RWPE2 (cell line): ENCODE results near the gene NTN5.

ENCODE experiments used
- ATAC-seq: fragments of 200-7000 bp; cut with Tn5 transposase; 3 replicates; pipeline ENCODE4 v1.9.1; 2021; ENCODE audit warnings: low read depth
- DNase-seq: peaks from one replicate; pipeline ENCODE4 v3.0.0-alpha.2; 2020; ENCODE audit warnings: low spot score
- H3K27ac ChIP-seq: fragments of 450-650 bp; 2 replicates; pipeline ENCODE4 v1.5.1; 2017; ENCODE audit warnings: mild to moderate bottlenecking; ENCODE audit not compliant: poor library complexity, severe bottlenecking
- H3K27me3 ChIP-seq: fragments of 250-450 bp; sonication (Bioruptor Pico); 2 replicates; pipeline ENCODE4 v1.5.1; 2021; ENCODE audit warnings: mild to moderate bottlenecking, moderate library complexity; ENCODE audit not compliant: insufficient read depth, poor library complexity, severe bottlenecking
- H3K36me3 ChIP-seq: fragments of 250-450 bp; sonication (Bioruptor Pico); 2 replicates; pipeline ENCODE4 v1.5.1; 2020; ENCODE audit warnings: low read depth, mild to moderate bottlenecking, moderate library complexity
- H3K4me1 ChIP-seq: fragments of 250-450 bp; sonication (Bioruptor Pico); 2 replicates; pipeline ENCODE4 v1.5.1; 2021; ENCODE audit warnings: mild to moderate bottlenecking, moderate library complexity; ENCODE audit not compliant: insufficient read depth, poor library complexity, severe bottlenecking
- H3K4me3 ChIP-seq: fragments of 250-450 bp; sonication (Bioruptor Pico); 2 replicates; pipeline ENCODE4 v1.5.1; 2021; ENCODE audit warnings: mild to moderate bottlenecking, moderate library complexity; ENCODE audit not compliant: severe bottlenecking
- H3K9me3 ChIP-seq: fragments of 250-450 bp; sonication (Bioruptor Pico); 2 replicates; pipeline ENCODE4 v1.5.1; 2021; ENCODE audit warnings: mild to moderate bottlenecking, moderate library complexity; ENCODE audit not compliant: severe bottlenecking
- CTCF ChIP-seq: fragments of 450-650 bp; IDR thresholded peaks from one replicate; pipeline ENCODE4 v1.5.1; 2017; ENCODE audit warnings: mild to moderate bottlenecking, moderate library complexity; ENCODE audit not compliant: poor library complexity, severe bottlenecking

NTN5 gene

DNA sequence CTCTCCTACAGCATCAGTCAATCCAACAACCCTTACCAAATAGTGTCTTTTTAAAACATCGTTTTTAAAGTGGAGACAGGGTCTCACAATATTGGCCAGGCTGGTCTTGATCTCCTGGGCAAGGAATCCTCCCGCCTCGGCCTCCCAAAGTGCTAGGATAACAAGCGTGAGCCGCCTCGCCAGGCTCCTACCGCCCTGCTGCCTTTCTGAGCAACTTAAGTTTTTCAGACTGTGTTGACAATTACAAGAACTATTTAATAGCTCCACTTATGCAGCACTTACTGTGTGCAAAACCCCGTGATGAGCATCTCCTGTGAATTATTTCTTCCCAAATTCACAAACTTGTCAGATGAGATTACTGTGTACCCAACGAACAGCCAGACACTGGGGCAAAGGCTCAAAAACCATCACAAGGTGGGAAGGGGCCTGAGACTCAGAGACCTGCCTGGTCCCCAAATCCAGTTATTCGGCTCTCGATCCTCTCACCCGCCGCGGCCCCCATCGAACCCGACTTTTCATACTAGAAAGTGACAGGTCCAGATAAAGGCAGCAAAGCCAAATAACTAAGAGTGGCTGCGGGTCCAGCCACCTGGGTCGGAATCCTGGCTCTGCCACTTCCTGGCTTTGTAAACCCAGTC lies 54.4 kb downstream of the NTN5 start:
- Histone ChIP-seq H3K4me3 (peak overlapping the region; percentile 77), H3K27me3 (no peaks in the 10 kb centered on the region), H3K4me1 (peaks cover 28% of the 10 kb centered on the region), H3K27ac (peak overlapping the region; percentile 78), H3K9me3 (no peaks in the 10 kb centered on the region), H3K36me3 (peaks cover 40% of the 10 kb centered on the region)
- DNase-seq: no peak
- no peak for TF ChIP-seq CTCF
- no peak for ATAC-seq

GRCh38 chr19:48617146-48617937 lies 55.5 kb downstream of the NTN5 start:
- peak overlapping the region; percentile 77 for H3K4me3 ChIP-seq
- DNase-seq (no peak), ATAC-seq (no peak)
- H3K27ac ChIP-seq: peak overlapping the region; percentile 78
- H3K36me3 ChIP-seq: peaks cover 40% of the 10 kb centered on the region
- no peak for TF ChIP-seq CTCF
- H3K27me3 ChIP-seq: no peaks in the 10 kb centered on the region
- peaks cover 25% of the 10 kb centered on the region for H3K4me1 ChIP-seq
- H3K9me3 ChIP-seq: no peaks in the 10 kb centered on the region

DNA sequence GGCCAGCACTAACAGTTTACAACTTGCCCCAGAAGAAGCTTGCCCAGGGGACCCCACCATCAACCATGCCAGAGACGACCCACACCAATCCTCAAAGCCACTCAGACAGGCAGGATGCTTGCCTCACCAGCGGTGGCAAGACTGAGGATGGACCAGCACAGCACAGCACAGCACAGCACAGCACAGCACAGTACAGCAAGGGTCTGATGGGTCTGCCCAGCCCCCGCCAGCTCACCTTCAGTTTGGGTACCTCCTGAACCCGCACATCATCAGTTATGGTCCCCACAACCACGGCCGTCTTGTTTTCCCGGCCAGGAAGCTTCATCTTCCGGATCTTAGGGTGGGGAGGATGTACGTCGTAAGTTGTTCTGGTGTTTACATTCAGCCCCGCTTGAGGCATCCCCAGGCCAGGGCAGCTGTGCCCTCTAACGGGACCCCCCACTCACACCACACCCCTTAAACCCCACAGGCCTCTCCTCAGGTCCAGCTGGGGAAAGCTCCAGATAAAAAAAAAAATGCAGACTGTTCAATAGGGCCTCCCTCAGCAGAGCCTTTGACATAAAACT lies 56.2 kb downstream of the NTN5 start:
- no peak for DNase-seq
- Histone ChIP-seq H3K4me3 (no peak overlapping the region), H3K9me3 (no peaks in the 10 kb centered on the region), H3K36me3 (peaks cover 40% of the 10 kb centered on the region), H3K4me1 (peaks cover 25% of the 10 kb centered on the region), H3K27me3 (no peaks in the 10 kb centered on the region), H3K27ac (peak overlapping the region; percentile 78)
- TF ChIP-seq CTCF: no peak
- ATAC-seq: no peak

DNA sequence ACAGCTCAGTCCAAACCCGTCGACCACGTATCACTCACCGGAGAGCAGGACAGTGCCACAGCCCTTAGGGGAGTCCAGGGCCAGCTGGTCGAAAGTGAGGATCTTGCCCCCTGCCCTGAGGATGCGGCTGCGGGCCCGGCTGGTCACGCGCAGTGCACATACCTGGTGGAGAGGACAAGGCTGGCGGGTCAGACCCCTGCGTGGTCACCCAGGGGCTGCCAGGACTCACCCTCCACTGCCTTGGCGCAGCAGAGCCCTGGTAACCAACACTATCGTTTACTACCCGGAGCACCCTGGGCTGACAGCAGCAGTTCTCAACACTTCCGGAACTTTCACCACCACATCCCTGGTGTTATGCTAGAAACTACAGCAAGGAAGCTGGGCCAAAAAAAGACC lies 56.8 kb downstream of the NTN5 start:
- ATAC-seq (no peak), DNase-seq (no peak)
- Histone ChIP-seq H3K9me3 (no peaks in the 10 kb centered on the region), H3K27me3 (no peaks in the 10 kb centered on the region), H3K36me3 (peaks cover 36% of the 10 kb centered on the region), H3K27ac (peak overlapping the region; percentile 78), H3K4me1 (peaks cover 25% of the 10 kb centered on the region), H3K4me3 (no peak overlapping the region)
- TF ChIP-seq CTCF: no peak
